Activated CD4-positive, alpha-beta T cell treated with anti-CD3 and anti-CD28 coated beads, Interleukin-2, amount 50 U/mL, for 1 hour (primary cell): Measurements from ENCODE around the gene HPGDS.
"Not testable (repeated sequence)": the region's sequence is repeated elsewhere in the genome, so short reads cannot be mapped to it uniquely, and the experiment has no call there.

Experiments
- DNase-seq: peaks from one replicate; pipeline ENCODE4 v3.0.0-alpha.2; 2020

HPGDS gene

DNA sequence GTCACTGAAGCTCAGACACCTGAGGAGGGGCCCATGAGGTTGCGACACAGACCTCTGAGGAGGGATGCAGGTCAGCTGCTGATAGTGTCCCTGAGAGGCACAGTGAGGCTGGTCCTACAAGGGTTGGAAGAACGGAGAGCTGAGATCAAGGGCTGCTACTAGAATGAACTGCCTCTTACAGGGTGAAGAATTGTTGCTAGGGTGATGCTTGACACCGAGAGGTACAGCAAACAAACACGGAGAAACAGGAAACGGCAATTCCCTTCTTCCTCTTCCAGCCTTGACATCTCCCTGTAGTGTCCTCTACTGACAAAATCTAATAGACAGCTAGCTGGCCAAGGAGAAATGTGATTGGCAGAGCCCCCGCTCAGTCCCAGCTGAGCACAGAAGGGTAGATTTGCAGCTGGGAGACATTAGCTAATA, 11.8 kb upstream of the HPGDS start:
- DNase-seq = no peak

DNA sequence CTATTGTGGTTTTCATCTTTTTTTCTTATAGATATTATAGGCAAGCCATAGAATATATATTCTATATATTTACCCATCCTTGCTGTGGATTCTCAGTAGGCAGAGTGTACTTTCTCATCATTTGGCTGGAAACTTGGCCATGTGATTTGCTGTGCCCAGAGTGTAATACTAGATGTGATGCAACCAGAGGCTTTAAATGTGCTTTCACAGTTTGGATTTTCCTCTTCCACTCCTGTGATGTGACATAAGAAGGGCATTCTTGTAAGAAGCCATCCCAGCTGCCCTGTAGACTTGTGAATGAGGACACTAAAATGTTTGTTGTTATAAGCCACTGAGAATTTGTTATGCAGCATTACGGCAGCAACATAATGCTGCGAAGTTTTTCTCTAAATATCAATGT, 10.4 kb upstream of the HPGDS start:
- no peak for DNase-seq

DNA sequence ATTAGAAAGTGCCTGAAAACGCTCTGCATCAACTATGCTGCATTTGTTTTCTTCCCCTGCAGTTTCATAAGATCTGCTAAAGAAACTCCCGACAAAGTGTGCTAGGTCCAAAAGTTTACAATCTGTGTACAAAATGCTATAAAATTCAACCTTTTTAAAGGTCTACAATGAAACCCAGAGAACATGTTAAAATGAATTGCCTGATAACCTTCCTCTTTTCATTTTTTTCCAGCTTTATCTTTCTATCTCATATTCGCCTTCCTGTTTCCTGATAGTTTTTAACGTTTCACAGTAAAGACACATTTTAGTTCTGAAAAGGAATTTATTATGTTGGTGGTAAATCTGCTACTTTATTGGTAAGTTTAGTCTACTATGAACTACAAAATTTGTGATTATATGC, 9.5 kb upstream of the HPGDS start:
- no peak for DNase-seq

DNA sequence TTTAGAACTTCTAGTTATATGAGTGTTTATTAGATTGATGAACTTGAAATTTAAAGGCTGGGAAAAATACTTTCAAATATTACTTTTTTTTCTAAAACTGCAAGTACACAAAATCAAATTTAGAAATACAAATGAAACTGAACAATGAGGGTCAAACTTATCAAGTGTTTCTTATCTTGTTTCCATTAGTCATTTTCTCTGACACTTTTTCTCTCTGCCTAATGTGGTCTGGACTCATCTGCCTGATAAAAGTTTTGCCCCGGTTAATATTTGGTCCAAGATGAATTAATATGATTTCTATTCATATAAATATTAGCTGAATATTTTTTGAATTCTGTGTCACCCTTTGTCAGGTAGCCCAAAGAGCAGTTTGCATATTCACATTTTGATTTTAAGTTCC, 8.7 kb upstream of the HPGDS start:
- no peak for DNase-seq

DNA sequence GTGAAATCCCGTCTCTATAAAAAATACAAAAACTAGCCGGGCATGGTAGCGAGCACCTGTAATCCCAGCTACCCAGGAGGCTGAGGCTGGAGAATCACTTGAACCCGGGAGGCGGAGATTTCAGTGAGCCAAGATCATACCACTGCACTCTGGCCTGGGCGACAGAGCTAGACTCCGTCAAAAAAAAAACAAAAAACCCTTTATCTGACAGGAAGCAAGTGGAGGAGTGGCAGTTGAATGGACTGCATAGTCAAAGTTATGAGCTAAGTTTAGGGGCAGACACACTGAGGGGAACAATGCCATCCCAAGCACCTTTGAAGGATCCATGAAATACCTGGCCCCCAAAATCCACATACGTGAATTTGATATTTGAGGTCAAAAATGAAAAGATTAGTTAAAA, 7.5 kb upstream of the HPGDS start:
- DNase-seq = no peak

DNA sequence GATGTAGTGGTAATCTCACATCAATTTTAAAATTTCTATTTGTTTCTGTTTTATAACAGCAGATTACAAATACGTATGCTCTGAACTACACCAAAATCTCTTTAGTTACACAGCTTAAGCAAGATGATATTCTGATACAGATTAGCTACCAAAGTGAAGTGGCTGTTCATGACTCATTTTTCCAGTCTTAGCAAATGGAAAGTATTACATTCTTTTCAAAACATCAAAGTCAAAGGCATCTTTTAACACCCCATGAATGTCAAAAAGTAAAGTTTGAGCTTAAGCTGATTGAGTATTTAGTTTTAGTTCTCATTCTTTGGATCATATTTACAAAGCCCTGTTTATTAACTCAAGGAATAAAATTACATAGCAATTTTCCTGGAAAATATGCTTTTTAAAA, 6.6 kb upstream of the HPGDS start:
- DNase-seq = no peak

DNA sequence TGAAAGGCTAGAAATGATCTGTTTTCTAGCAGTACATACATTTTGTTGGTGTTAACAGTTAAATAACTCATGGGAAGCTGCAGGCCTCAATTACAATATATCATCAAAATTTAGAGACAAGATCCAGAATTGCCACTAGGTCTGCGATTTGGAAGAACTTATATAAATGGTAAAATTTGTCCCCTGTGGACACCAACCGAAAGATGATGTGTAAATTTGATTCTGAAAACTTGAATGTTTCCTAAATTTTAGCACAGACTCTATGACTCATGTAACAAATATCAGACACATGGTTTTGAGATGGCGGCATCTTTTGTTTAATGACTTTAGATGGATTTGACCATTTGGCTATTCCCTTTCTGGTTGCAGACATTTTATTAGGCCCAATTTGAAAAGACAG, 6.0 kb upstream of the HPGDS start:
- no peak for DNase-seq

DNA sequence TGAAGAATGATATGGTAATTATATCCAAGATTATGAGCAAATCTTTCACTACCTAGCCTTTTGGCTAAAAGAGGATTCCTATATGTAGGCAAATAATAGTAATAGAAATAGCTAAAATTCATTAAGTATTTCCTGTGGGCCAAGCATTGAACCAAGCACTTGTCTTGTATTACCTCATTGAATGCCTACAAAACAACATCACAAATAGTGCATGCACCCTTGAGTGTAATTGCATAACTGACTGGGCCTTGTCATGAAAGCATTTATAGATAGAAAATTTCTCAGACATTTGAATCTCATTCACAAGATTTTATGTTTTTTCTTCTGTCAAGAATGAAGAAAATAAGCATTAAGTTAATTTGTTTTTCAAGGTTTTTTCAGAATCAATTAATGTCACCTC, 3.9 kb upstream of the HPGDS start:
- DNase-seq = no peak

DNA sequence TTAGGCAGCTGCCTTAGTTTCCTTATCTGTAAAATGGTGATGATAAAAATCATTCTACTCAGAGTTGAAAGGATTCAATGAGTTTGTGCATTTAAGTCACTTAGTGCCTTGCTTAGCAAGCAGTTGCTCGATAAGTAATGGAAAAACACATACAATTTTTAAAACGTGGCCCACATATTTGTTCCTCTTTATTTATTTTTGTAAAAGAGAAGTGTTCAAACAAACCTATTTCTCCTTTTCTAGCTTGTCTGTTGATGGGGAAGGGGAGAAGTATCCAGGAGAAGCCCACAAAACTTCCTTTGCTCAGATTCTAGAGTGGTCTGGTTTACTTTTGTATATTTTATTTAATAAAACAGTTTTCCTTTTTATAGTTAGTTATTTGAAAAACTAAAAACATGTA, 3.3 kb upstream of the HPGDS start:
- no peak for DNase-seq

DNA sequence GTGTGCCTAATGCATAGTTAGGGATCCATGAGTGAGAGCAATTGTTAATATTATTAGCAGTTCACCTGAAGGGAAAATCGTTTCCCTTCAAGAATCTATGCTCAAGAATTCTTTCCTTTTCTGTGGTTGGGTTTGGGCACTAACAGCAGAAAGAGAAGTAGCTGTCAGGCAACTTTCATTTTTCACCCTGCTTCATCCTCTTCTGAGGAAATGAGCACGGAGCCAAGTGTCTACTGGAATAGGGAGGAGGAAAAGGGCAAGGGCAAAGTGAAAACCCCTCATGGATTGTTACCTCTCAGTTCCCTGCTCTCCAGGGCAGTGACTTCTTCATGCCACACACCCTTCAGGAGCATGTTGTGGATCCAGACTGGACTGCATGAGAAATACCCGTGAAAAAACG, 2.6 kb upstream of the HPGDS start:
- no peak for DNase-seq

DNA sequence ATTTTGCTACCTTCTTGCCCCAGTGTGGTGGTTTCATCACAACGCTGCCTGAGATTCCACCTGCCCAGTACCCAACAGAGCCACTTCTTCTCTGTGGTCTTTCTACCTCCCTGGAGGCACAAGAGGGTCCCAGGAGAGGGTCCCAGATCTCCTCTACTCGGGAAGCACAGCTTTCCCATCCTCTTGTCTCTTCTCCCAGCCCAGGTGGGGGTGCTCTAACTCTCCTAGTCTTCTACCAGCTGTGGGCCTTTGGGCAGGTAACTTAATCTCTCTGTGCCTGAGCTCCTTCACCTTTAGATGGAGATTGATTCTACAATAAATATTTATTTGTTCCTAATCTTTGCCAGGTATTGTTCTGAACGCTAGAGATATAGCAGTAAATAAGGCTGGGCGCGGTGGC, 1.8 kb upstream of the HPGDS start:
- DNase-seq = no peak

DNA sequence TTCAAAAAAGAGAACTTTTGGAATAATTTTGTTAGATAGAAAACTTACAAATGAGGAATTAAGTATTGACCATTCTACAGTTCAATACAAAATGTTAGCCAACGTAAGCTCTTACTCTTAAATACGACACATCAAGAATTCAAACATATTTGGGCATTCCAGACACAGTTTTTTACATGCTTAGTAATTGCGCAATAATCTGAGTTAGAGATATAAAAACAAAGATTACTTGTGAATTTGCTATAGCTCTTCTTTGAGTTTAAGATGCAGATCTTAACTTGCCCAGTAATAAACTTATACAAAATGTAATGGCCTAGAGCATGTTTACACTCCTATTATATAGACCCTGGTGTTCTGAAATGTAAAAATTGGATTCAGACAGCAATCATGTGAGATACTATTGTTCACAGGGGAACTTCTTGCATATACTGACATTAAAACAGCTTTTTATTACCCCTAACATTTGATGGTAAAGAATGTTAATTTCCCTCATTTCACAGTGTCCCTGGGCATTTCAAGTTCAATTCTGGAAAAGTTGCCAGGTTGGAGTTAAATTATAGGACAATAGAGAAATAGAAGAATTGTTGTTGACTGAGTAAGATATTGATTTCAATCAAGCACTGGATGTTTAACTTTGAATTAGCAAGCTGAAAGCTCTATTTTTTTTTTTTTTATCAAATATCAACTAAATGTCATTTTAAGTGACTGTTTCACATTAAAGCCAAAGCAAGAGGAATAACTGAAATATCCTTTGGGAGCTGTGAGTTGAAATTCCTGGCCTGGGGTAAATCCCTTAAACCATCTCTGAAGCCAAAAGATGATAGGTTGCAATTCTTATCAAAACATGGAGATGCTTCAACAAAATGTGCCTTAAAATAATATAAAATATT, 910 bp downstream of the HPGDS start:
- no peak for DNase-seq

DNA sequence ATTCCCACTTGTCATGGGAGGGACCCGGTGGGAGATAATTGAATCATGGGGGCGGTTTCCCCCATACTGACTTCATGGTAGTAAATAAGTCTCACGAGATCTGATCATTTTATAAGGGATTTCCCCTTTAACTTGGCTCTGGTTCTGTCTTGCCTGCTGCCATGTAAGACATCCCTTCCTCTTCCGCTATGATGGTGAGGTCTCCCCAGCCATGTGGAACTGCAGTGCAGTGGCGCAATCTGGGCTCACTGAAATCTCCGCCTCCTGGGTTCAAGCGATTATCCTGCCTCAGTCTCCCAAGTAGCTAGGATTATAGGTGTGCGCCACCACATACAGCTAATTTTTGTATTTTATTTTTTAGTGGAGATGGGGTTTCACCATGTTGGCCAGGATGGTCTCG, 2.9 kb downstream of the HPGDS start:
- no peak for DNase-seq

DNA sequence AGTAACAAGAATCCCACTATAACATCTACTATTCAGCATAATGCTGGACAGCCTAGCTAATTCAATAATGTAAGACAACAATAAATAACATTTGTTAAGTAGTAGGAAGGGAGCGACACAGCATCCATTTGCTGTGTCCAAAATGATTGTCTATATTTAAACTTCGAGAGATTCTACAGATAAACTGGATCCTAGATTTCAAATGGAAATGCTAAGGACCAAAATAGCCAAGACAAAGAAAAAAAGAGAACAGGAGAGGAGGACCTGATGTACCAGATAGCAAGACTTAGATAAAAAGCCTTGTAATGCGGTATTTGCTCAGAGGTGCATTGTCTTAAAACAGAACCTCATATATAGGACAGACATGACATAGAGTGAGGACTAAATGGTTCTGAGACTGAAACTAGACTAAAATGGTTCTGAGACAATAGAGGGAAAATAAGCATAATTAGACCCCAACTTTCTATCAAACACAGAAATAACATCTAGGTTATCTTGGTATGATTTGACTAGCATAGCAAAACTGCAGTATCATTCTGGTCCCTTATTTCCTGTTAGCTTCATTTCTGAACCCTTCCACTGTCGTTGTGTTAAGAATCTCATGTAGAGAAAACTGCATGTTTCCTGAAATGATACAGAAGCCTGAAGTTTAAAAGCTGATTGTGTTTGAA, 3.8 kb downstream of the HPGDS start:
- no peak for DNase-seq

DNA sequence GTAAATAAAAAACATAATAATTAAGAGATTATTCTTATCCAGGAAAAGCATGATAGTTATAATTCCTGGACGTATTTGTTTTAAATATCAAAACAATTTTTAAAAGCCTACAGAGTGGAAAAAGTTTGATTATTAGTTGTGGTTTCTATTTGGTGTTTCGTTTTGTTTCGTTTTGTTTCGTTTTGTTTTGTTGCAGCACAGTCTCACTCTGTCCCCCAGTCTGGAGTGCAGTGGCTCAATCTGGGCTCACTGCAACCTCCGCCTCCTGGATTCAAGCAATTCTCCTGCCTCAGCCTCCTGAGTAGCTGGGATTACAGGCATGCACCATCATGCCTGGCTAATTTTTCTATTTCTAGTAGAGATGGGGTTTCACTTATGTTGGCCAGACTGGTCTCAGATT, 5.8 kb downstream of the HPGDS start:
- DNase-seq = not testable (repeated sequence)

DNA sequence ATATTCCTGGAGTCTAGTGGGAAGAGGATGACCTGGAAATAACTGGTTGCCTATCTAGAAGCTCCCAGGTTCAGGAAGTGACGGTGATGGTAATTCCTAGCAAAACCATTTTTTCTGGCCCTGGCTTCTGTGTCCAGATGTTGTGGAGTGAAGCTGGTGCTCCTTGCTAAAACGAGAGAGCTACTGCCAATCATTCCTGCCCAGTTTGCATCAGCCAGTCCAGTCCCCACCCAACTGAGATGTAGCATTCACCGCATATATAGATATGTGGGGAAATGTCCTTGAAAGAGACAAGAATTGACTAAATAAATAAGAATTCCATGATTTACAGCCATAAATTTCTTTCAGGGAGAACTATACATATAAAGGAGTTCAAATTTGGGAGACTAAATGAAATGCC, 6.3 kb downstream of the HPGDS start:
- DNase-seq = no peak

DNA sequence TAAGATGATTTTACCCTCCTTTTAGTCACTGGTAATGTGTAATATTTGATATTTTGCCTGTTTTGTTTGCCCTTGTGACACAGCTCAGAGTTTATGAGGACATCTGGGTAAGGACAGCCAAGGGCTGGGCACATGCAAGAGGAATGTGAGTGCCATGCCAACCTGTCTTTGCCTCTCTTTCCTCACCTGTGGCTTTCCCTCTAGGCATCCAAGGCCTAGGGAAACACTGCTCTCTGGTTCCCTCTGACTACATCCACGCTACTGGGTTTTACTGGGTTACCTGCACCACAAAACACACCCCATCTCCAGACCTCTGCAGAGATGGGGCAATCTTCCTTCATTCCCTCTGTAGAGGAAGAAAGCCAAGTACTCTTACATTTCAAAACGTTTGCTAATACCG, 7.7 kb downstream of the HPGDS start:
- no peak for DNase-seq

DNA sequence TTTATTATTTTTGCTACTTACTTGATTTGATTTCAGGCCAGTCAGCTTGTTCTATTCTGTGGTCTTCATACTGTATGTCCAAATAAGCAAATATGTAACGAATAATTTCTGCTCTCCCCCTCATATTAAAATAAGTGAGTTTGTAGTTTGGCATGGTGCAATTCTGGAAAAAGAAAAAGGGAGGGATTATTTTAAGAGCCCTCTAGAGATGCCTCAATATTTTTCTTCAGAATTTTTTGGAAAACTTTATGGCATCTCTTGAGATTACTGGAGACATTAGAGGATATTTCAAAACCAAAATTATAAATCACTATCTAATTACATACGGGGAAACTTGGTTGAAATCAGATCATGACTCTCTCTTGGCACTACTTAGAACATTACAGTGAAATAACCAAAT, 8.2 kb downstream of the HPGDS start:
- no peak for DNase-seq

DNA sequence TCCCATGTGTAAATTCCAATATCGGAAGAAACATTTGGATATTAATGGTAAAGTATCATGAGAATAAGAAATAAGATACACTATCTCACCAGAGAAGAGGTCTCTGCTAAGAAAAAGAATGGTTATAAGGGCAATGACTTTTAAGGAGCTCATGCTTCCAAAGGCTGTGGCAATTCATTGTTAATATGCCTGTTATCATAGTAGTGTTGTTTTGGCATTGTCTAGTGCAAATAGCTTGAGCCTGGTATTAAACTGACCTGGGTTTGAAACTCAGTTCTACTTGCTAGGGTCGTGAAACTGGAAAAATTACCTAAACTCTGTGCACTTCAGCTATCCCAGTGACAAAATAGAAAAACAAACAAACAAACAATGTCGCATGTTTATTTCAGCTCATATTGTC, 8.8 kb downstream of the HPGDS start:
- DNase-seq = no peak

DNA sequence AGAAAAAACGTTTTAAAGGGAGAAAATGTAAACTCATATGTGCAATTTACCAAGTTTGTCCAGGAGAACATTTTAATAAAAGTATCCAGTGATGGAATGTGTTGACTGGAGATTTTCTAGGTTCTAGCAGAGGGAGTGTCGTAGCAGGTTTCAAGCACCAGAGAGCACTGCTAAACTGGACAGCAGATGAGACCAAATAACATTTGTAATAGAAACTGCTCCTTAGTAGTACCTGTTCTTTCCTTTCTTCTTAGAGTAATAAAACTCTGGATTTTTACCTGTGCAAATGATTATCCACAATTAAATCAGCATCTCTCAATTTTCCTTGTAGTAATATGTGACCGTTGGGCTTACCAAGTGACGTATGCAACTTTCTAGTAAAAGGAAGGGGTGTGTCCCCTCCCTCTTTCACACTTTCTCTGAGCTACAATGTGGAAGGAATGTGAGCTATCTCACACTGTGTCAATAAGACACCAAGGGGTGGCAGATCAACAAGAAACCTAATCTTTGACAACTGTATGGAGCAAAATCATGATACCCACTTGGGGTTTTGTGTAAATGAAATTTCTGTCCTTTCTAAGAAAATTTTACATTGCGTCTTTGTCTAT, 9.5 kb downstream of the HPGDS start:
- no peak for DNase-seq

DNA sequence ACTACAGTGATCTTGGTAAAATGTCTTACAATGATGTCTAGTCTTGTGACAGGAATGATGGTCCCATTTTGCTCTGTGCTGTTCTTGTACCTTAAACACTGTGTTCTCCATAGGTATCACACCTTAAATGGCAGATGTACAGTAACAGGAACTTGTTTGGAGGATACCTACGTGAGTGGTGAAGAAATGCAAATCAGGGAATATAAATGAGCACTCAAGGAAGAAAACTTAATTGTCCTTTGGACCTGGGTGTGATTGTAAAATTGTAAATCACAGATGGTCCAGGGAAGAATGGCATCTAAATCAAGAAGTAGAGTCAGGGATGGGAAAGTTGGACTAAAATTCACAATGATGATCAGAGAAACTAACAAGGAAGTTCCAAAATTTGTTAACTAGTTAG, 12.7 kb downstream of the HPGDS start:
- DNase-seq = no peak

DNA sequence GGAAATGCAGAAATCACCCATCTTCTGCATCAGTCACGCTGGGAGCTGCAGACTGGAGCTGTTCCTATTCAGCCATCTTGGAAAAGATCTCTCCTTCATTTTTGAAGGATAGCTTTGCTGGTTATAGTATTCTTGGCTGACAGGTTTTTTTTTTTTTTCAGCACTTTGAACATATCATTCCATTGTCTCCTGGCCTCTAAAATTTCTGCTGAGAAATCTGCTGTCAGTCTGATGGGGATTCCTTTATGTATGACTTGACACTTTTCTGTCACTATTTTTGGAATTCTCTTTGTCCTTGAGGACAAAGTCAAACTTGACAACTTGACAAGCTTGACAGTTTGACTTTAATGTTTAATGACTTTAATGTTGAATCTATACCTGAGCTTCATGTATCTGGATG, 16.8 kb downstream of the HPGDS start:
- DNase-seq = no peak

DNA sequence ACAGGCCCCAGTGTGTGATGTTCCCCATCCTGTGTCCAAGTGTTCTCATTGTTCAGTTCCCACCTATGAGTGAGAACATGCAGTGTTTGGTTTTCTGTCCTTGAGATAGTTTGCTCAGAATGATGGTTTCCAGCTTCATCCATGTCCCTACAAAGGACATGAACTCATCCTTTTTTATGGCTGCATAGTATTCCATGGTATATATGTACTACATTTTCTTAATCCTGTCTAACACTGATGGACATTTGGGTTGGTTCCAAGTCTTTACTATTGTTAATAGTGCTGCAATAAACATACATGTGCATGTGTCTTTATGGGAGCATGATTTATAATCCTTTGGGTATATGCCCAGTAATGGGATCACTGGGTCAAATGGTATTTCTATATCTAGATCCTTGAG, 22.7 kb downstream of the HPGDS start:
- DNase-seq = not testable (repeated sequence)

DNA sequence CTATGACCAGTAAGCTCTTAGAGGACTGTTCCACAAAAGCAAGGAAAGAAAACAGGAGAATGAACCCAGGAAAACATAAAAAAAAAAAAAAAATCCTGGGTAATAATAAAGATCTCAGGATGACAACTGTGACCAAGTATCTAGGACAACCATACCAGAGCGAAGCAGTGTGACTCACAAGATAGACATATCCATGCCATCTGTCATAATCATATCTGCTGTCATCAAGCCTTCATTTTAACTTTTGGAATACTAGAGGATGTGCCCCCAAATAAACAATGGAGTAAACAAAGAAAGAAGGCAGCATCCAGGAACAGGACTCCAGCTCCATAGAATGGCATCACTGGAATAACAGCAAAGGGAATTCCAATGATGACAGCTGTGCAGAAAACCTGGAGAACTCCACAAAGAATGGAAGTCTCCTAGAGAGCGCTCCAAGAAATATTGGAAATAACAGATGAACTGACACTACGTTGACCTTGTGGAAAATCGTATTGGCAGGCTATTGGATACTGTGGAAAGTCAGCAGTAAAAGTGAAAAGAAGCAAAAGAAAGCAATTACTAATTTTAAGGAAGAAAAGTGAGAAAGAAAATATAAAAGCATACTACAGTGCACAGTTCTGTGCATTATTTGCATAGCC, 35.3 kb downstream of the HPGDS start:
- DNase-seq = no peak
